ES-I3 (cell line): ENCODE data around the gene WSB1.

Source experiments
- H3K36me3 ChIP-seq: 2 replicates; pipeline ENCODE4 v1.6.1; 2013; ENCODE audit warnings: mild to moderate bottlenecking, low read length, control low read depth, moderate library complexity; ENCODE audit not compliant: insufficient read depth
- H3K4me1 ChIP-seq: 2 replicates; pipeline ENCODE4 v1.6.1; 2013; ENCODE audit warnings: mild to moderate bottlenecking, control low read depth, low read length; ENCODE audit not compliant: insufficient read depth
- H3K9ac ChIP-seq: 2 replicates; pipeline ENCODE4 v1.6.1; 2013; ENCODE audit warnings: low read depth, mild to moderate bottlenecking, low read length, moderate library complexity
- H3K9me3 ChIP-seq: 2 replicates; pipeline ENCODE4 v1.6.1; 2013; ENCODE audit warnings: mild to moderate bottlenecking, low read length, moderate library complexity; ENCODE audit not compliant: control insufficient read depth, insufficient read depth

Gene WSB1

DNA sequence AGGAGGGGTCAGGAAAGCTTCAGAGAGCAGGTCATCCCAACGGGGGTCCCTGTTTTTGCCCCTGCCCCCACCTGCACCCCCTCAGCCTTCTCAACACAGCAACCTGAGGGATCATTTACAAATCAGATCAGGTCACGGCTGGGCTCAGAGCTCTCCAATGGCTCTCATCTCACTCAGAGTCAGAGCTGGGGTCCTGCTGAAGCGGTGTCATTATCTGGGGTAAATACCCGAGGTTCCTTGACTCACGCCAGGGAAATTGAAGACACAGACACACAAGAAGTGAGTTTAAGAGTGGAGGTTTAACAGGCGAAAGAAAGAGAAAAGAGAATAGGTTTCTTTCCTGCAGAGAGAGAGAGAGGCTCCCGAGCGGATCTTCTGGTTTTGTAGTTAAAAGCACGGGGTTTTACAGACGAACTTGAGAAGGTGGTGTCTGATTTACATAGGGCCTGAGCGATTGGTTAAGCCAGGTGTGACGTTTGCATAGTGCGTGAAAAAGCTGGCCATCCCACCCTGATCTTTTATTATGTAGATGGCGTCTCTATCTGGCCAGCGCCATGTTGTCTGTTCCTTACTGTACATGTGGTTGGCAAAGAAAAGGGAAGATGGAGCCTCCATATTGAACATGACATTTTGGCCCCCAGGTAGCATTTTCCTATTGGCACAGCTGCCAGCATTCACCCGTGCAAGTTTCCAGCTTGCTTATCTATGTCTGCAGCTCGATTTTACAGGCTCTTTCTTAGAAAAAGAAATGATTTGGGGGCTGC, 51.4 kb downstream of the WSB1 start:
- Histone ChIP-seq H3K4me1 (peaks cover 24% of the 10 kb centered on the region), H3K9ac (peak overlapping the region; percentile 89), H3K9me3 (no peaks in the 10 kb centered on the region), H3K36me3 (no peaks in the 10 kb centered on the region)

DNA sequence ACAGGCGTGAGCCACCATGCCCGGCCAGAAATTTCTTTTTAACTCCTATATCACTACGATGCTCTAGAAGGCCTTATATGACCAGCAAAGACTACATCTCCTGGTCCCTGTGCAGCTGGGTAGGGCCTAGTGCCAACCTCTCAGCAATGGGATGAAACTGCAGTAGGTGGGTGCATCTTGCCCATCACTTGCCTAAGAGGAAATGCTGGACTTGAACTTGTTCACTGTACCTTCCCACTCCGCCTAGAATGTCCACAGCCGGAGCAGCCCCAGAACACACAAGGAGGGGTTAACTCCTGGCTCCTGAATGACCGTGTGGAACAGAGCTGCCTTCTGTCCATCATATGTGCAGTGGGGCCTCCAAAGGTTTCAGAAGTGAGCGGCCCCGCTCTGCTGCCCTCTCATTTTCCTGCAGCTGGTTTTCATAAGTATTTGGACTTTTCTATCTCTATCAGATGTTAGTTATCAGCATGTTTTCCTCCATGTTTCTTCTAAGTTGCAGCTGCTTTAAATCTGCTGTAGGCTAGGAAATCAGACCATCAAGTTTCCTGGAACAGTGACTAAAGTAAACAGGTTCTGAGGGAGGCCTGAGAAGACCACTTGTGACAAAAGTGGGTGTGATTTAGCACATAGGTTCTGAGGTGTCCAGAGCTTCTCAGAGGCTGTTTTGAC, 52.5 kb downstream of the WSB1 start:
- H3K9ac ChIP-seq, result no peak overlapping the region
- no peaks in the 10 kb centered on the region for H3K9me3 ChIP-seq
- H3K4me1 ChIP-seq, result peaks cover 15% of the 10 kb centered on the region
- H3K36me3 ChIP-seq, result no peaks in the 10 kb centered on the region

DNA sequence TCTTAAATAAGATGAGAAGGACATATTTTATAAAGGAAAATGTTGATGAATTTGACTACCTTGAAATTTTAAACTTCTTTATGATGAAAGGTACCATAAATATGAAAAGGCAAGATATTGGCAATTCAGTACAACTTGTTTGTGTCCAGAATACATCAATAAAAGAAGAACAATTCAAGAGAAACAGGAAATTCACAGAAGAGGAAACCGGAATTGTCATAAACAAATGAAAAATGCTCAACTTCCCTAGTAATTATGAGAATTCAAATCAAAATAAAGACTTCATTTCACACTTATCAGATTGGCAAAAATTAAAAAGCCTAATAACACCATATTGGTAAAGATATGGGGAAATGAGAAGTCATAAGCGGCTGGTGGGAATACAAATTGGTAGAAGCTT, 54.3 kb downstream of the WSB1 start:
- Histone ChIP-seq H3K4me1 (peaks cover 8% of the 10 kb centered on the region), H3K9me3 (no peaks in the 10 kb centered on the region), H3K36me3 (no peaks in the 10 kb centered on the region), H3K9ac (no peak overlapping the region)

DNA sequence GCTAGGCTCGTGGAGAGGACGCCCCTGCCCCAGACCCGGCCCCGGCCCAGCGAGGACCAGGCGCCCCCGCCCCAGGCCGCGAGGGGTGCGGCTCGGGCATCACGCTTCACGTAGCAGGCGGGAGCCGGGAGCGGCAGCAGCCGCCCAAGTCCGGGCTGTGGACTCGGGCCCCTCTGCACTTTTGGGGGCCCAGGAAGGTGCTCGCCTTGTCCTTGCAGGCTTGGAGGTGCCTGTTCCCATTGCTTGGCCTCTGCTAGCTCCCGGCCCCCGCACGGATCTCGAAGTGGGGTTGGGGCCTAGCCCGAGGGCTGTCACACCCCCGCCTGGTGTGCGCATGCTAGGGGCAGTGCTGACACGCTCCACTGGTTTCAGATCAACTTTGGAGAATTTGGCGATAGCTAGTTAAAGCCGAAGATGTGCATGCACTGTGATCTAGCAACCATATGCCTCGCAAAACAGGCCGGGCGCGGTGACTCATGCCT, 55.7 kb downstream of the WSB1 start:
- Histone ChIP-seq H3K9ac (peak overlapping the region; percentile 66), H3K4me1 (no peaks in the 10 kb centered on the region; the same call in 1 of the 2 replicates), H3K36me3 (no peaks in the 10 kb centered on the region), H3K9me3 (no peaks in the 10 kb centered on the region)

DNA sequence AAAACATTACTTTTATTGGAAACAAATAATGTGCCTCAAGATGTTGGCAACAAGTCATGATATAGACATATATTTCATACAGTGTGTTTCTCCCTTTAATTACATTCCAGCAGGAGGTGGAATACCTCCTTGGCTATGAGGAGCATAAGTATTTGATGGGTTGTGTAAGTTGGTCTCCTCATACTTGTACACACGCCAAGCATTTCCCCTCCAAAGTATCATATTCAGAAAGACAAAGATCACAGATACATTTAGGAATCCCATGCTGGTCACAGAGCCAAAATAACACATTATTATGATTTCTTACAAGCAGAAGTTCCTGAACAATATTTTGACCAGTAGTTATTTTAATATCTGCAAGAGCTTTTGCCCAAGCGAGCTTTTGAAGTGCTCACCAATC, 57.8 kb downstream of the WSB1 start:
- no peaks in the 10 kb centered on the region for H3K4me1 ChIP-seq
- no peaks in the 10 kb centered on the region for H3K36me3 ChIP-seq
- H3K9ac ChIP-seq, result no peak overlapping the region

DNA sequence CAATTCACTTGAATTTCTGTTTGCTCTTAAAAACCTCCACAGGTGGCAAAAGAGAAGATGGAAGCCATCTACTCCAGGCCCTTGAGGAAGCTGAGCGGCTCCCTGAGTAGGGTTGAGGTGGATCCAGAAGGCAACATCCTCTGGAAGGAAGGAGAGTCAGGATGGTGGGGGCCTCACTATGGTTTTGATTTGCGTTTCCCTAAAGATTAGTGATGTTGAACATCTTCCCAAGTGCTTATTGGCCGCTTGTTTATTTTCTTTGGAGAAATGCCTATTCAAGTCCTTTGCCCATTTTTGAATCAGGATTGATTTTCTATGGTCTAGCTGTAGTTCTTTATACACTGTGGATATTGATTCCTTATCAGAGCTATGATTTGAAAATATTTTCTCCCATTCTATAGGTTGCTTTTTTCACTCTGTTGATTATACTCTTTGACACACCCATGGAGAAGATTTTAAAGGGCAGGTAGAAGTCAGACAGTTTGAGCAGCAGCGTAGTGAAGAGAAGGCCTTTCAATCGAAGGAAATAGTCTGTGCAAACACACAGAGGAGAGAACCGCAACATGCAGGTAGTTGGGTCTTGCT, 58.6 kb downstream of the WSB1 start:
- no peaks in the 10 kb centered on the region for H3K9me3 ChIP-seq
- no peaks in the 10 kb centered on the region for H3K36me3 ChIP-seq
- H3K4me1 ChIP-seq, result no peaks in the 10 kb centered on the region
- peak overlapping the region; percentile 75; the same call in 1 of the 2 replicates for H3K9ac ChIP-seq

More for the DNA sequence above, 57.8 kb downstream of the WSB1 start:
- no peaks in the 10 kb centered on the region for H3K9me3 ChIP-seq

DNA sequence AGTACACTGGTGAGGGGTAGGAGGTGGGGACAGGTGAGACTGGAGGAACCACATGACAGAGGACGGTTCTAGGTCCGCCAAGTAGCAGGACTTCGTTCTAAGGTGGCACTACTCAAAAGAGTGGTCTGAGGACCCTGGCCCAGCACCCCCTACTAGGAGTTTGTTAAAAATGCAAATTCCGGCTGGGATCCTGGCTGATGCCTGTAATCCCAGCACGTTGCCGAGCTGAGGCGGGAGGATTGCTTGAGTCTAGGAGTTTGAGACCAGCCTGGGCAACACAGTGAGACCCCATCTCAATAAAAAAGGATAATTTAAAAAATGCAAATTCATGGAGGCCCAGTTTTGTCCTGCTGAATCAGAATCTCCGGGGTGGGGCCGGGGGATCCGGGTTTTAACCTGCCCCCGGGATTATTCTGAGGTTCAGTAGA, 59.1 kb downstream of the WSB1 start:
- peak overlapping the region; percentile 75 for H3K9ac ChIP-seq
- no peaks in the 10 kb centered on the region for H3K9me3 ChIP-seq
- no peaks in the 10 kb centered on the region for H3K4me1 ChIP-seq
- H3K36me3 ChIP-seq, result no peaks in the 10 kb centered on the region

DNA sequence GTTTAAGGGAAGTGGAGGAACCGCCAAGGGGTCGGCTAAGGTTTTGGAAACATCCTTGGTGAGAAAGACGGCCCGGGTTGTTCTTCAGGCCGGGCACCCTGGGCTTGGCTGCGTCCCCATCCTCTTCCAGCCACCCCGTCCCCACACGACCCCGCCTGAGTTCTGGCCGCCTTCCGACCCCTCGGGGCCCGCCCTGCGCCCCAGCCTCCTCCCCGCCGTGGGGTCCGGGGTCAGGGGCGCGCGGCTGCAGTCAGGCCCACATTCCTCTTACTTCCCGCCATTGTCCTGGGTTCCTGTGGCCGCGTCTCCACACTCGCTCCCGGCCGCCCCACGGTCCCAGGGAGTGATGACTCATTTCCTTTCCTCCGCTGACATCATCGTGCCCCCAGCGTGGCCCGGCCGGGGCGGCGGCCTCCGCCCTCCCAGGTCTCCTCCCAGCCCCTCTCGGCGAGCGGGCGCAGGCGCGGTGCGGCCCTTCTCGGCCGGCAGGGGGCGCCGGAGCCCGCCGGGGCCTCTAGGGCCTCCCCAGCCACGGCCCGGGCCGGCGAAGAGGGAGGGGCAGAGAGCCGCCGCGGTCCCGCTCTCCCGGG, 59.6 kb downstream of the WSB1 start:
- Histone ChIP-seq H3K4me1 (no peaks in the 10 kb centered on the region), H3K9me3 (no peaks in the 10 kb centered on the region), H3K36me3 (no peaks in the 10 kb centered on the region), H3K9ac (peak overlapping the region; percentile 75)

DNA sequence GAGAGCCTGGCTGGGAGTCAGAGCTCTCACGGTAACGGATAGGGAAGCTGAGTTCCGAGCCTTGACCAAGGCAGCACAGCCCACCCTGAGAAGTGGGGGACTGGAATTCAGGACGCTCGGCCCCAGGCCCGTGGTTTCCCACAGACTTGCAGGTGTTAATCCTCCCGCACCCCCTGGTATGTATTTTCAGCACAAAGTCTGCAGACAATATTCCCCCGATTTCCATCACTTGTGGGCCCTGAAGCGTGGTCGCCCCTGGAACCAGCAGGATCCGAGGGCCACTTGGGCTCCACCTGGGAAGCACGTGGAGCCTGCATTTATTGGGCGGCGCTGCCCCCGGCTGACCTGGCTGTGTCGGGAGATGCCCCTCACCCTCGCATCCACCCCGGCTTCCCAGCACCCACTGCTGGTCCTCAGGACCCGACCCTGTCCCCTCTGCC, 60.2 kb downstream of the WSB1 start:
- Histone ChIP-seq H3K9me3 (no peaks in the 10 kb centered on the region), H3K36me3 (no peaks in the 10 kb centered on the region), H3K4me1 (no peaks in the 10 kb centered on the region), H3K9ac (peak overlapping the region; percentile 75; the same call in 1 of the 2 replicates)

DNA sequence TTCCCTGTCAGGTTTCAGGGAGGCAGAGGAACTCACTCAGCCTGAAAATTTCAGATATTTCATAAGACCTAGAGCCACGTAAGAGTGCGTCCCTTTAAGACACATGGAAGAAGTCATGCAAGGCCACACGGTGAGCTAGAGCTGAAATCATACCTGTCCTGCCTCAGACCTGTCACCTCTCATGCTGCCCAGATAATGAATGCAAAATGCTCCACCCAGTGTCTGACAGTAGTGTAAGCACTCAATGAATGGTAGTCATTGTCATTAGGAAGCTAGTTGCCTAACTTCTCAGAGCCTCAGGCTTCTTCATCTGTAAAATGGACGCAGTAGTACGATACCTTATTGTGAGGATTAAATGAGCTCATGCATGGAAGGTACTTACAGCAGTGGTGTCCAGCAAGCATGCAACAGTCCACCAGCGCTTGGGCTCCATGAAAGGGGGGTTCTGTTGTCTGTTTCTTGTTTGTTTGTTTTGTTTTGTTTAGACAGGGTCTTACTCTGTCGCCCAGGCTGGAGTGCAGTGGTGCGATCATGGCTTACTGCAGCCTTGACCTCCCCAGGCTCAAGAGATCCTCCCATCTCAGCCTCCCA, 60.7 kb downstream of the WSB1 start:
- Histone ChIP-seq H3K9me3 (no peaks in the 10 kb centered on the region), H3K4me1 (no peaks in the 10 kb centered on the region), H3K36me3 (no peaks in the 10 kb centered on the region), H3K9ac (no peak overlapping the region; the same call in 1 of the 2 replicates)

DNA sequence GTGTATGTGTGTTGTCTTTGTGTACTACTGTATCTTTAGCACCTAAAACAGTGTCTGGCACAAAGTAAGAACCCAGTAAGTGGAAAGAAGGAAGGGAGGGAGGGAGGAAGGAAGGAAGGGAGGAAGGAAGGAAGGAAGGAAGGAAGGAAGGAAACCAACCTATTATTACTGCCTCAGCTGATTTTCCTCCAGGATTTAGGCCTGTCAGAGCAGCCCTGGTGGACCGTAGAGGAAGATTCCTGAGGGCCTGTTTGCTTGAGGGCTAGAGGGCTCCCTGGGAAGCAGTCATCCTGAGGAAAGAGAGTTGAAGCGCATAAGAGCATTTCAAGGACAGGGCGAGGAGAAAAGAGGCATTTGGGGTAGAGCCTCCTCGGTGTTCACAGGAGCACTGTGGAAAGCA, 61.5 kb downstream of the WSB1 start:
- Histone ChIP-seq H3K9me3 (no peaks in the 10 kb centered on the region), H3K36me3 (no peaks in the 10 kb centered on the region), H3K4me1 (no peaks in the 10 kb centered on the region), H3K9ac (no peak overlapping the region)

DNA sequence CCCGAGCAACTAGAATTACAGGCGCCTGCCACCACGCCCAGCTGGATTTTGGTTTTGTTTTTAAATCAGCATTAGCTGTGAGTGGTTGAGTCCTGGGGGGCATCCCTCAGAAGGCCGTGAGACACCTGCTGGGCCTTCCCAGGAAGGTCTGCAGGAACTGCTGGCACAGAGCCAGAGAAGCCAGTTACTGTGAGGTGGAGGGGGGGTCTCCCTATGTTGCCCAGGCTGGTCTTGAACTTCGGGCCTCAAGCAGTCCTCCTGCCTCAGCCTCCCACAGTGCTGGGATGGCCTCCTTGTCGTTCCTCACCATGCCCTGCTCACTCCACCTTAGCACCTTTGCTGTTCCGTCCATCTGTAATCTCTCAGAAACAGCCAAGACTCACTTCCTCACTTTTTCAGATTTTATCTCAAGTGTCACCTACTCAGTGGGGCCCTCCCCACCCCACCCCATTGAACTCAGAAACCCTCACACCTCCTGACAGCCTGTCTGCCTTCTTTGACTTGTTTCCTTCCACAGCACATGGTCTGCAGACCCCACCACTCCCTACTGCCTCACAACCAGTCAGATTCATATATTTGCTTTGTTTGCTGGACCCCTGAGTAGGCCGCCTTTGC, 62.3 kb downstream of the WSB1 start:
- H3K4me1 ChIP-seq, result no peaks in the 10 kb centered on the region
- H3K36me3 ChIP-seq, result no peaks in the 10 kb centered on the region
- no peak overlapping the region for H3K9ac ChIP-seq
- no peaks in the 10 kb centered on the region for H3K9me3 ChIP-seq

DNA sequence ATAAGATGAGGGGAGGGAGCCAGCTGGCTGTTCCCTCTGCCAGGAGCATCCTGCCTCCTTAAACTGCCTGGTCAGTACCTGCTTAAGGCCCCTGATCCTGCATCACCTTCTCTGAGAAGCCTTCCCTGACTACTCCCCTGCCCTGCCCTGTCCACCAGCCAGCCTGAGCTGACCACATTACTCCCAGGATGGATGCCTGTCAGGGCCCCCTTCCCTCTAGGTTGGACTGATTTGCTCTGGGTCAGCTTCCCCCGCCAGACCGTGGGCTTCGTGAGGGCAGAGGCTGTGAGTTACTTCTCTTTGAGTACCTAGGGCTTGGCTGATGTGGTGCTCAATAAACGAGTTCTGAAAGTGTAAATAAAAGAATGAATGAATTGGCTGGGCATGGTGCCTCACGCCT, 63.3 kb downstream of the WSB1 start:
- Histone ChIP-seq H3K4me1 (no peaks in the 10 kb centered on the region), H3K9me3 (no peaks in the 10 kb centered on the region), H3K36me3 (no peaks in the 10 kb centered on the region), H3K9ac (no peak overlapping the region)

DNA sequence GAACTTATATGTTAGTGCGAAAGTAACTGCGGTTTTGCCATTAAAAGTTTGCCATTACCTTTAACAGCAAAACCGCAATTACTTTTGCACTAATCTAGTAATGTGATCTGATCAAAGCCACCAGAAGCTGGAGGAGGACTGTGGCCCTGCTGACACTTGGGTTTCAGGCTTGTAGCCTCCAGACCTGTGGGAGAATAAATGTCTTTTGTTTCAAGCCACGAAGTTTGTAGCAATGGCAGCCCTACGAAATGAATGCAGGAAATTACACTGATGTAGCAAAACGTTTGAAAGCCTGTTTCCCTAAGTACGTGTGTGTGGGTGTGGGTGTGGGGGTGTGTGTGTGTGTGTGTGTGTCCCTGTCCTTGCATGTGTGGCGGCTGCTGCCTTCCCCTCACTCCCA, 66.6 kb downstream of the WSB1 start:
- H3K4me1 ChIP-seq, result peaks cover 4% of the 10 kb centered on the region; the same call in 1 of the 2 replicates
- H3K36me3 ChIP-seq, result no peaks in the 10 kb centered on the region
- H3K9ac ChIP-seq, result no peak overlapping the region
- H3K9me3 ChIP-seq, result no peaks in the 10 kb centered on the region
